NCI-H774 (cell line): ENCODE results near the gene ZNF22.

Experiments
- DNase-seq: peaks from one replicate; lab custom pipeline; 2025; lab: John Stamatoyannopoulos, UW

The ZNF22 gene

GRCh38 chr10:44965104-44965503 lies 35.6 kb upstream of the ZNF22 start:
- DNase-seq = no peak

- no peak for DNase-seq
Measured at GRCh38 chr10:44965651-44966097, 35.0 kb upstream of the ZNF22 start.

DNA sequence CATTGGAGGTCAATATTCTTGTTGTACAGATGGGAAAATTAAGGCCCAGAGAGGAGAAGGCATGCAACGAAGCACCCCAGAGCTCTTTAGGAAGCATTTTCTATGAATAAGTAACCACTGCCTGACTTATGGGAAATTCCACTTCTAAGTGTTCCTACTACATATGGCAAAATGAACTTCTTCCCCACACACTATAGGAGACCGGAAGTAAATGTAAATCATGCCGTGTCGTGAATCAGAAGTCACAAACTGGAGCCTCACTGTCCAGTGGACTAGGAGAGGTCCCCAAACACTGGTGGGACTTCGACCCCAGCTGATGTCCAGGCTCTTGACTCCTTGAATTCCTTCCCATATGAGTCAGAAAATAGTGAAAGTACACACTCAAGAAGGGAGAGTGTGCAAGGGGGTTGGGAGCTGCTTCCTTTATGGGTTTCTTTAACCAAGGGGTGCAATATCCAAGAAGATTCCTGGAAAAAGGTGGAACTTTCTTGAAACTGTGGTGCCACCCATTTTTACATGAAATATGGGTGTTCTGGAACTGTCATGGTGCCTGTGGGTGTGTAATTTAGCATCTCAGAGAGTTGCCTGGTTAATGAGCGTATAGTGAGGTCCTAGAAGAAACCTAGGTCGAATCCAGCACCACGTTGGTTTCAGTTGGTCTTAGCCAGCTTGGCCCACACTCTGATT lies 34.5 kb upstream of the ZNF22 start:
- no peak for DNase-seq

GRCh38 chr10:44966816-44967509 lies 33.8 kb upstream of the ZNF22 start:
- DNase-seq = no peak

- no peak for DNase-seq
Measured at GRCh38 chr10:44967616-44968015, 33.1 kb upstream of the ZNF22 start.

GRCh38 chr10:44968091-44968490 lies 32.6 kb upstream of the ZNF22 start:
- no peak for DNase-seq

DNA sequence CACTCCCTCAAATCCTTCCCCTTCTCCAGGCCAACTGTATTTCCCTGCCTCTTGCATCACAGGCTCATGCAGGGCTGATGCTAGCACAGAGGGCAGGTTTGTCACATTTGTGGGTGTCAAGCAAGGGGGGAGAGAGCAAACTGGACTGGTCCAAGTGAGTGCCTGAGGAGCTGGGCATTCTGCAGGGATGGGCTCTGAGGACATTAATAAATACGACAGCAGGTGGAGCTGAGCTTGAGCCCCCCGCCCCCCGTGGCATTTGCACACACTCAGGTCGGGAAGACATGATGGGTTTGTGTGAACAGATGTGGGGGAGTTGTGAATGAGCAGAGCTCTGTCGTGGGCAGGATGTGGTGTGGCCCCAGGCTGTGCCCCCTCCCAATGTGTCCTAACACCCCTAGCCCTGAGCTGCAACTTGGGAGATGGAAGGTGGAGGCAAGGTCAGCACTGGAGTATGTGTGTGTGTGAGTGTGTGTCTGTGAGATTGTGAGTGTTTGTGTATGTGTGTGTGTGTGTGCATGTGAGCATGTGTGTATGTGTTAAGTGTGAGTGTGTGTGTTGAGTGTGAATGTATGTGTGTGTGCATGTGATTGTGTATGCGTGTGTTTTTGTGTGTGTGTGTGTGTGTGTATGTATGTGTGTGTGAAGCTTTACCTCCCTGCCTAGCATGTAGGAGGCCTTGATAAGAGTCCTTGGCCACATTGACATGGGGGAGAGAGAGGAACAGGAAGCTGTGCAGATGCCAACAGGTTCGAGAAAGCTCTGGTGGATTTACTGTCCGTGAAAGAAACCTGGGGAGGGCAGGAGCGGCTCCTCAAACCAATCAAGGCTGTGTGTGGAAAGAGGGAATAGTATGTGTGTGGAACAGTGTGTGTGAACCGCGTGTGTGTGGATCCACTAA lies 32.0 kb upstream of the ZNF22 start:
- no peak for DNase-seq

DNA sequence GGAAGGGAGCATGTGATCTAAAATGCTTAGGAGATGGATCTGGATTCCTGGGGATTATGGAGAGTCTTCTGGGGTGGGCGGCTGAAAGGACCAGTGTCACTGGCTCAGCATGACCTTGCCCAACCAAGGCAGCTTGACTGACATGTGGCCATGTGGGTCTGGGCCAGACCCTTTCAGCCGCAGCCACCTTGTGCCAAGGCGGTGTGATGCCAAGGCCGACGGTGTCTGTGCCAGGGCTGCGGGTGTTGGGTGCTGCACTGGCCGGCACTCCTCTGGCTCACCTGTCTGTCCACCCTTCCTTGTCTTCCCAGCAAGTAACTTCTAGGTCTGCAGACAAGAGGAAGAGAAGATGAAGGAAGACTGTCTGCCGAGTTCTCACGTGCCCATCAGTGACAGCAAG lies 30.9 kb upstream of the ZNF22 start:
- DNase-seq = no peak

DNA sequence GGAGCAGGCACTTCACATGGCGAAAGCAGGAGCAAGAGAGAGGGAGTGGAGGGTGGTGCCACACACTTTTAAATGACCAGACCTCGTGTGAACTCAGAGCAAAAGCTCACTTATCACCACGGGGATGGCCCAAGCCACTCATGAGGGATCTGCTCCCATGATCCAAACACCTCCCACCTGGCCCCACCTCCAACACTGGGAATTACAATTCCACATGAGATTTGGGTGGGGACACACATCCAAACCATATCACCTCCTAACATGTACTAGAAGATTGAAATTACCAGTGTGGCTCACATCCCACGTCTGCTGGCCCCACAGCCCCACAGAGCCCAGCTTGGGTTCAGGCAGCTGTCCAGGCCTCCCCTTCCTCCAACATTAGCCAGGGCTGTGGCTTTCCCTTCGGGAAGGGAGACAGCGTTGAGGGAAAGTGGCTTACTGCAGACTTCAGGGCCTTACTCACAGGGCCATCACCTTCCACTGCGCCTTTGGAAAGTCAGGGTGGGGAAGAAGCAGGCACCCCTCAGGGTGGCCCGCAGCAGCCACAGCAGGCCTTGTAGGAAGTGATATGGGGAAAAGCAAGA lies 29.8 kb upstream of the ZNF22 start:
- no peak for DNase-seq

DNA sequence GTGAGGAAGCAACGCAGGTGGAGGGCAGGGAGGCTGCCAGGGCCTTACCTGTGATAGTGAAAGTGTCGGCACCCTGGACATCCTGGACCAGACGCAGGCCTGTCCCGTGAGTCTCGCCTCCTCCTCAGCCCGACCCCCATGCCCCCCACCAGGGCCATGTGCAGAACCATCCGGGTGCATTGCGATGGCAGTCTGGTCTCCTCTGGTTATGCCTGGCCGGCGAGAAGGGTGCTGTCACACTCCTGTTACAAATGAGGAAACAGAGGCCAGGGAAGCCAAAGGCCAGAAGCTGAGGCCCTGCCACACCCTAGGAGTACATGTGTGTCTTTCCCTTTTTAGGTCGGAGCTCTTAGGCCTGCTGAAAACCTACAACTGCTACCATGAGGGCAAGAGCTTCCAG lies 29.3 kb upstream of the ZNF22 start:
- no peak for DNase-seq

DNA sequence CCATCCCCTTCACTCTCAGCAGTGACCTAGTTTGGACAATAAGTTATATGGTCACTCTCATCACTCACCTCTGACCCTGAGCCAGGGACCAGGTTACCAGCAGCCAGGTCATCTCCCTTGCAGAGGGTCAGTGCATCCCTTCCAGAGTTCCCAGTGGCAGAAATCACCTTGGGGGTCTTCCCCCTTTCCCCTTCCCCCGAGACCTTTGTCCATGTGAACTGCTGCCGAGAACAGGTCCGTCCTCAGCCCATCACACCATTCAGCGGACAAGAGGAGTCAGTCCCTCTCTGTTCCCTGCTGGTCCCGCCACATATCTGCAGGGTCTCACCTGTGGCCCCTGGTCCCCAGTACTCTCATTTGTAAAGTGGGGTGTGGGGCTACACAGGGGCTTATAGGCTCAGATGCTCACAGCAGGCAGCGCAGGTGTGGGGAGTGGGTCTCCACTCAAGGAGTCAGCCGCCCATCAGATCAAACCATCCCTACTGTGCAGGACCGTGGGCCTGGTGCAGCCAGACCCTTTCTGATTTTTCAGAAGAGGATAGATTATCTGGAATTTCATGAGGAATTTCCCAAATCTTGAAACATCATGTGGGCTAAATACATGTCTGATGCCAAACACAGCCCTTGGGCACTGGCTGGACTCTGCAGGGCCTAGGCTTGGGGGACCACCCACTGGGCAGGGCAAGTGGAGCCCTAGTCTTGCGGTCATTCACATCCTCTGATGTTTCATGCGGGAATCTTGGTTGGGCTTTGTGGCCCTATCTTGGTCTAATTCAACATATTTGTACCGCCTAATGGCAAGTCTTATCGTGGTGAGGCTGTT lies 28.6 kb upstream of the ZNF22 start:
- DNase-seq = no peak

DNA sequence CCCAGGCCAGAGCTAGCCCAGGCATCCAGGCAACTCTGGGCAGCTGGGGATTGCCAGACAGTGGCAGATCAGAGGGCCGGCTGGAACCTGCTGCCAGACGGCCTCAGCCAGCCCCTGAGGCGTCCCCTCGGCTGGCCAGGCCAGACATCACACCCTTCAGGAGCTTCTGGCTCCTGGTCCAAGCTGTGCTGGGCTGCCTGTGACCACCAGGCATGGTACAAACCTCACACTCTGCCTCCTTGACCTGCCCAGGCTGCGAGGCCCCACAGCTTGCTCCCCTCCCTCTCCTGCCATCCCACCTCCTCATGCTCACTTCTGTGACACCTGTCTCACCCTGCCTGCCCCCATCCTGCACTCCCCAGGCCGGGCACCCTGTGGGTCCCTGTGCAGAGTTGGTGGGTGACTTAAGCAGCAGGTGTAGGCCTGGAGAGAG lies 27.8 kb upstream of the ZNF22 start:
- DNase-seq = no peak

GRCh38 chr10:44973323-44974081 lies 27.2 kb upstream of the ZNF22 start:
- DNase-seq = no peak

DNA sequence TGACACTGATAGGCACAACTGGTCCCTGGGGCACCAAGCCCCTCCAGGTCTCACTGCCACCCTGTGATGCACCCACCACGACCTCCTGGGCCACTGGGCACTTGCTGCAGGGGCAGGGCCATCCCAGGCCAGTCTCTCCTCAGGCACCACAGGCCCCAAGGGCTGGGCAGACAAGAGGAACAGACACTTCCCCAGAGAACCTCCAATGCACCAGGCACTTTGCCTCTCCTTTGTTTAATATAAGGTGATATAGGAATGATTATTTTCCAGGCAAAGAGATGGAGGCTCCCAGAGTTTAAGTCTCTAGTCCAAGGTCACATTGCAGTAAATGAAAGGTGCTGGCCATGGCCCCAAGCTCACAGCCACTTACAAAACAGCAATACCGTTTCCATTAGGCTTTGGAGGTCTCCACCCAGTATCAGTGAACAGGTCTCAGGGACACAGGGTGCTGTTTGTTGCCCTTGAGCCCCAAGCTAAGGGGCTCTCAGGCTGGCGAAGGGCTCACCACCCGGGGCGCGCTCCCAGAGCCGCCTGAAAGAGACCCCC lies 26.6 kb upstream of the ZNF22 start:
- DNase-seq = no peak

DNA sequence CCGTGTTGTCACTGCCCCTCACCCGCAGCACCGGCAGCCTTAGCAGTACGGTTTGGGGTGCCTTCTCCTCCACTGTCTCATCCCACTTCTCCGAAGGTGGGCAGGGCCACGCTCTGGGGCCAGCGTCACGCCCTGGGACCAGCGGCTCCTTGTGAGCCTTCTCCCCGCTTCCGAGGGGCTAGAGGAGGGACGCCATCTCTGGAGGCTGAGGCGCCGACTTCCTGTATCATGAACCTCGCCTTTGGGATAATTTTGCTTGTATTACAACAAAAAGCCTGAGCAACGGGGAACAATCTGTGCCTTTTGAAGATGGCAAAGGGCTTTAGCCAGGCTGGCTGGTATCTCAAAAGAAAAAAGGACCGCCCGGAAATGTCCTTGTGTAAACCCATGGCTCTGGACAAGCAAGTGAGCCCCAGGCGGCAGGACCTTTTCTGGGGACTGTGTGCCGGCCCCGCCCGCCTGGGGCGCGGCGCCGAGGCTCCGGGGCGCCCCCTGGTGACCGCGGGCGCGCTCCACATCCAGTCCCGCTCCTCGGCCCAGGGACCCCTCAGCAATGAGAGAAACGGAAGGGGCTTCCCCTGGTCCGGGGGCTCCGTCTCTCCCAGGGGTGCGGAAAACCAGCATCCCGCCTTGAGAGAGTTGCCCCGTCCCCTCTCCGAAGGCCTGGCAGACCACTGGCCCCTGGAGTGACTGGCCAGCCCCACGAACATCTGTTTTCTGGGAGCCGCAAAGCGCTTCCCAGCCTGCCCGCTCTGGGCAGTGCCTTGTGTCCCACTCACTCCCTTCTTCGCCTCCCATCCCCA lies 25.9 kb upstream of the ZNF22 start:
- DNase-seq = peak; percentile 48

DNA sequence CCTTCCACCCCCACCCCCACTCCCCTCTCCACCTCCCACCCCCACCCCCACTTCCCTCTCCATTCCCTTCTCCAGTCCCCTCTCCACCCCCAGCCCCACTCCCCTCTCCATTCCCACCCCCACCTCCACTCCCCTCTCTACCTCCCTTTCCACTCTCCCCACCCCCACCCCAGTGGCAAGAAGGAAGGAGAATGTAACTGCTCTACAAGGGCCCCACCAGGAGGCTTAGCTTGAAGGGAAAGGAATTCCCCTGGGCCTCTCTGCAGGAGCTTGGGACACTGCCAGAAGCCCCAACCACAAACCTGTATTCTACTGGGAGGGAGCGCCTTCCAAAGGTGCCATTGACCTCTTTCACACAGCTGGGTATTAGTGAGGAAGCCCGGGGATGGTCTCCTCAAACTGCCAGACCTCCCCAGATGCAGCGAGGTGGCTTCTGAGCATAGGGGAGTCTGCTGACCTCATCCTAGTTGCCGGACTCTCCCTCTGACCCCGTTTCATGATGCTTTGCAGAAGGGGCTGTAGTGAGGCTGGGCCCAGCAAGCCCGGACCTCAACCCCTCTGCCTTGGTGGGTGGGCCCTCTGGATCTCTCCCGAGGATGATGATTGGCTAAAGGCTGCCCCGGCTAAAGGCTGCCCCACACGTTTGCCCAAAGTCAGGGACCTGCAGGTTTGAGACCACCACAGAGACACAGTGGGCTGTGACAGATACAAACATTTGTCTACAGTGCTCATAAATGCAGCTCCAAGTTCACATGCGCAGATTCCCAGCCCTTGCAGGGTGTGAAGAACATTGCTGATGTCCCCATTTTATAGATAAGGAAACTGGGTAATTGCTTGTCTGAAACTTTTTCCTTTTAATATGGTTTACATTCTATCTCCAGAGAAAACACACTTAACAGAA lies 25.0 kb upstream of the ZNF22 start:
- no peak for DNase-seq

GRCh38 chr10:44976352-44977198 lies 24.1 kb upstream of the ZNF22 start:
- no peak for DNase-seq
